ENCODE measurements around the gene SLC2A9.

DNA sequence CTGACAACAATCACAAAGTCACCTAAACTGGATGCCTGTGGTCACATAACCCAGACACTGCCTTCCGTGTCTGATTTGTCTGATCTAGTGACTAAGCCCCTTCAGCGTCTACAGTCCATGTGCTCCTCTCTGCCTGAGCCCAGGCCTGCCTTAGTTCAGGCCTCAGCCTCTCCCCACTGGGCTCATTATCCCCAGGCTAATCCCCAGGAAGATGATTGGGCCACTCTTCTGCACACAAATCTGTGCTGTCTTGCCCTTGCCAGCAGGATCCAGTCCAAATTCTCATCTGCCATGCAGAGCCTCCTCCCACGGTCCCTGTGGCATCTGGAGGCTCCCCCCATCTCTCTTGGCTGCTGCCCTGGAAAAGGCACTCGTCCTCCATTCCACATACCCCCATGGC is 96.5 kb downstream of the SLC2A9 start:
- TF ChIP-seq, protein P1, sequence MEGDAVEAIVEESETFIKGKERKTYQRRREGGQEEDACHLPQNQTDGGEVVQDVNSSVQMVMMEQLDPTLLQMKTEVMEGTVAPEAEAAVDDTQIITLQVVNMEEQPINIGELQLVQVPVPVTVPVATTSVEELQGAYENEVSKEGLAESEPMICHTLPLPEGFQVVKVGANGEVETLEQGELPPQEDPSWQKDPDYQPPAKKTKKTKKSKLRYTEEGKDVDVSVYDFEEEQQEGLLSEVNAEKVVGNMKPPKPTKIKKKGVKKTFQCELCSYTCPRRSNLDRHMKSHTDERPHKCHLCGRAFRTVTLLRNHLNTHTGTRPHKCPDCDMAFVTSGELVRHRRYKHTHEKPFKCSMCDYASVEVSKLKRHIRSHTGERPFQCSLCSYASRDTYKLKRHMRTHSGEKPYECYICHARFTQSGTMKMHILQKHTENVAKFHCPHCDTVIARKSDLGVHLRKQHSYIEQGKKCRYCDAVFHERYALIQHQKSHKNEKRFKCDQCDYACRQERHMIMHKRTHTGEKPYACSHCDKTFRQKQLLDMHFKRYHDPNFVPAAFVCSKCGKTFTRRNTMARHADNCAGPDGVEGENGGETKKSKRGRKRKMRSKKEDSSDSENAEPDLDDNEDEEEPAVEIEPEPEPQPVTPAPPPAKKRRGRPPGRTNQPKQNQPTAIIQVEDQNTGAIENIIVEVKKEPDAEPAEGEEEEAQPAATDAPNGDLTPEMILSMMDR (IDR thresholded peaks at IDR 0.05): no peak
- TF ChIP-seq EP300 (IDR thresholded peaks at IDR 0.05): no peak
- no peak for TF ChIP-seq POLR2AphosphoS5 (IDR thresholded peaks at IDR 0.05)
